Stimulated activated naive B cell treated with anti-CD40 and anti-IgM and Interleukin-4, amounts not matched to agents 10 μg/mL and 1 μg/mL and 100 μg/mL, for 72 hours (primary cell): ENCODE results near the gene MAP2K6.
A peak's percentile ranks its signal among the peaks of the same experiment; 100 is the strongest.

Source experiments
- ATAC-seq, 2 donors: fragments of 150-1000 bp; cut with Tn5 transposase; replicated peaks; 2 replicates each; pipeline ENCODE4 v1.10.0; 2021; ENCODE audit warnings: moderate library complexity in 1 of 2
- DNase-seq: peaks from one replicate; pipeline ENCODE4 v3.0.0; 2021
- H3K27ac Mint-ChIP-seq: one replicate; pipeline ENCODE4 v1.8.0; 2022; ENCODE audit warnings: mild to moderate bottlenecking, mixed read lengths
- H3K27me3 Mint-ChIP-seq, 2 donors: one replicate each; pipeline ENCODE4 v1.8.0; 2022; ENCODE audit warnings: mixed read lengths in 2 of 2
- H3K36me3 Mint-ChIP-seq, 2 donors: one replicate each; pipeline ENCODE4 v1.8.0; 2022; ENCODE audit warnings: mixed read lengths in 2 of 2, mild to moderate bottlenecking in 1 of 2
- H3K4me1 Mint-ChIP-seq, 2 donors: one replicate each; pipeline ENCODE4 v1.8.0; 2022; ENCODE audit warnings: mixed read lengths in 2 of 2, mild to moderate bottlenecking in 1 of 2
- H3K4me3 Mint-ChIP-seq, 2 donors: one replicate each; pipeline ENCODE4 v1.8.0; 2022; ENCODE audit warnings: mild to moderate bottlenecking in 2 of 2, mixed read lengths in 2 of 2, moderate library complexity in 1 of 2
- H3K9me3 Mint-ChIP-seq, 2 donors: one replicate each; pipeline ENCODE4 v1.8.0; 2022; ENCODE audit warnings: mixed read lengths in 2 of 2, mild to moderate bottlenecking in 1 of 2

Gene MAP2K6

GRCh38 chr17:69503711-69504110 lies 89.2 kb downstream of the MAP2K6 start:
- Mint-ChIP-seq H3K4me3 (peak overlapping the region; percentile 50 to 69), H3K27ac (peak overlapping the region; percentile 92)
- peak; percentile 58 for DNase-seq

GRCh38 chr17:69505740-69506139 lies 91.2 kb downstream of the MAP2K6 start:
- H3K4me1 Mint-ChIP-seq, result peaks cover 26 to 47% of the 10 kb centered on the region in 2 donors
- H3K36me3 Mint-ChIP-seq, result peaks cover 6 to 13% of the 10 kb centered on the region in 2 donors
- DNase-seq (no peak), ATAC-seq (no peak)
- H3K9me3 Mint-ChIP-seq, result no peaks in the 10 kb centered on the region
- no peaks in the 10 kb centered on the region for H3K27me3 Mint-ChIP-seq
- H3K4me3 Mint-ChIP-seq, result no peak overlapping the region
- H3K27ac Mint-ChIP-seq, result no peak overlapping the region

More at GRCh38 chr17:69503711-69504110, 89.2 kb downstream of the MAP2K6 start:
- no peaks in the 10 kb centered on the region for H3K27me3 Mint-ChIP-seq
- H3K9me3 Mint-ChIP-seq, result no peaks in the 10 kb centered on the region
- peak; percentile 89 to 94 for ATAC-seq
- H3K36me3 Mint-ChIP-seq, result peaks cover 5% of the 10 kb centered on the region in 2 donors
- H3K4me1 Mint-ChIP-seq, result peaks cover 26 to 47% of the 10 kb centered on the region in 2 donors

- DNase-seq (no peak), ATAC-seq (no peak)
- Mint-ChIP-seq H3K4me1 (peaks cover 26 to 47% of the 10 kb centered on the region in 2 donors), H3K9me3 (no peaks in the 10 kb centered on the region), H3K27ac (no peak overlapping the region), H3K36me3 (peaks cover 6 to 16% of the 10 kb centered on the region in 2 donors), H3K4me3 (no peak overlapping the region), H3K27me3 (no peaks in the 10 kb centered on the region)
These were observed 92.0 kb downstream of the MAP2K6 start for GRCh38 chr17:69506489-69506888.

- no peak for ATAC-seq
These were observed 94.3 kb downstream of the MAP2K6 start for GRCh38 chr17:69508814-69509213.

GRCh38 chr17:69511250-69511649 lies 96.8 kb downstream of the MAP2K6 start:
- H3K9me3 Mint-ChIP-seq, result no peaks in the 10 kb centered on the region
- H3K4me3 Mint-ChIP-seq, result no peak overlapping the region
- H3K27me3 Mint-ChIP-seq, result peaks cover 0 to 10% of the 10 kb centered on the region in 2 donors
- peaks cover 4 to 11% of the 10 kb centered on the region in 2 donors for H3K4me1 Mint-ChIP-seq
- H3K36me3 Mint-ChIP-seq, result peaks cover 1 to 16% of the 10 kb centered on the region in 2 donors
- DNase-seq (no peak), ATAC-seq (no peak)
- no peak overlapping the region for H3K27ac Mint-ChIP-seq

More at GRCh38 chr17:69508814-69509213, 94.3 kb downstream of the MAP2K6 start:
- DNase-seq, result no peak
- peaks cover 6 to 17% of the 10 kb centered on the region in 2 donors for H3K36me3 Mint-ChIP-seq
- peaks cover 15 to 25% of the 10 kb centered on the region in 2 donors for H3K4me1 Mint-ChIP-seq
- no peaks in the 10 kb centered on the region for H3K9me3 Mint-ChIP-seq
- no peak overlapping the region for H3K4me3 Mint-ChIP-seq
- no peak overlapping the region for H3K27ac Mint-ChIP-seq
- no peaks in the 10 kb centered on the region for H3K27me3 Mint-ChIP-seq

- Mint-ChIP-seq H3K4me1 (peaks cover 13 to 22% of the 10 kb centered on the region in 2 donors), H3K9me3 (no peaks in the 10 kb centered on the region), H3K36me3 (peaks cover 6 to 17% of the 10 kb centered on the region in 2 donors), H3K4me3 (no peak overlapping the region), H3K27me3 (peaks cover 0 to 10% of the 10 kb centered on the region in 2 donors), H3K27ac (no peak overlapping the region)
- no peak for DNase-seq
- ATAC-seq, result no peak
These were observed 98.4 kb downstream of the MAP2K6 start for GRCh38 chr17:69512946-69513345.

GRCh38 chr17:69516225-69516624 lies 101.7 kb downstream of the MAP2K6 start:
- no peaks in the 10 kb centered on the region for H3K9me3 Mint-ChIP-seq
- ATAC-seq (no peak), DNase-seq (no peak)
- H3K27ac Mint-ChIP-seq, result no peak overlapping the region
- H3K27me3 Mint-ChIP-seq, result peaks cover 4 to 21% of the 10 kb centered on the region in 2 donors
- peaks cover 13 to 22% of the 10 kb centered on the region in 2 donors for H3K4me1 Mint-ChIP-seq
- H3K36me3 Mint-ChIP-seq, result peaks cover 8 to 27% of the 10 kb centered on the region in 2 donors
- H3K4me3 Mint-ChIP-seq, result no peak overlapping the region

GRCh38 chr17:69516911-69517310 lies 102.4 kb downstream of the MAP2K6 start:
- Mint-ChIP-seq H3K27ac (peak overlapping the region; percentile 82), H3K4me1 (peaks cover 13 to 28% of the 10 kb centered on the region in 2 donors), H3K27me3 (peaks cover 7 to 21% of the 10 kb centered on the region in 2 donors), H3K4me3 (peak overlapping the region; percentile 65 to 70), H3K9me3 (no peaks in the 10 kb centered on the region), H3K36me3 (peaks cover 9 to 31% of the 10 kb centered on the region in 2 donors)
- ATAC-seq (peak; percentile 95 to 97), DNase-seq (no peak)

GRCh38 chr17:69518951-69519350 lies 104.5 kb downstream of the MAP2K6 start:
- Mint-ChIP-seq H3K9me3 (no peaks in the 10 kb centered on the region), H3K27ac (no peak overlapping the region), H3K4me3 (no peak overlapping the region), H3K27me3 (peaks cover 8 to 21% of the 10 kb centered on the region in 2 donors), H3K36me3 (peaks cover 9 to 32% of the 10 kb centered on the region in 2 donors), H3K4me1 (peaks cover 17 to 37% of the 10 kb centered on the region in 2 donors)
- DNase-seq, result no peak
- no peak for ATAC-seq

GRCh38 chr17:69523244-69523861 lies 108.9 kb downstream of the MAP2K6 start:
- ATAC-seq (peak; percentile 63 to 76), DNase-seq (no peak)
- peaks cover 8 to 11% of the 10 kb centered on the region in 2 donors for H3K27me3 Mint-ChIP-seq
- H3K9me3 Mint-ChIP-seq, result peaks cover 0 to 3% of the 10 kb centered on the region in 2 donors
- peaks cover 10 to 47% of the 10 kb centered on the region in 2 donors for H3K36me3 Mint-ChIP-seq
- no peak overlapping the region for H3K4me3 Mint-ChIP-seq
- H3K4me1 Mint-ChIP-seq, result peaks cover 8 to 15% of the 10 kb centered on the region in 2 donors
- no peak overlapping the region for H3K27ac Mint-ChIP-seq

GRCh38 chr17:69524854-69525253 lies 110.4 kb downstream of the MAP2K6 start:
- Mint-ChIP-seq H3K9me3 (peaks cover 0 to 3% of the 10 kb centered on the region in 2 donors), H3K4me3 (no peak overlapping the region), H3K36me3 (peaks cover 6 to 43% of the 10 kb centered on the region in 2 donors), H3K27me3 (peaks cover under 1 to 4% of the 10 kb centered on the region in 2 donors), H3K27ac (no peak overlapping the region), H3K4me1 (peaks cover 8 to 15% of the 10 kb centered on the region in 2 donors)
- DNase-seq, result no peak
- no peak for ATAC-seq

GRCh38 chr17:69525920-69526841 lies 111.7 kb downstream of the MAP2K6 start:
- H3K4me1 Mint-ChIP-seq, result peaks cover 8 to 15% of the 10 kb centered on the region in 2 donors
- no peak overlapping the region for H3K4me3 Mint-ChIP-seq
- peak; percentile 51 to 55 for ATAC-seq
- DNase-seq, result no peak
- H3K9me3 Mint-ChIP-seq, result peaks cover 0 to 3% of the 10 kb centered on the region in 2 donors
- H3K36me3 Mint-ChIP-seq, result peaks cover 6 to 34% of the 10 kb centered on the region in 2 donors
- H3K27ac Mint-ChIP-seq, result no peak overlapping the region
- peaks cover 0 to 4% of the 10 kb centered on the region in 2 donors for H3K27me3 Mint-ChIP-seq

- Mint-ChIP-seq H3K27me3 (no peaks in the 10 kb centered on the region), H3K36me3 (peaks cover 8 to 32% of the 10 kb centered on the region in 2 donors), H3K9me3 (peaks cover 0 to 3% of the 10 kb centered on the region in 2 donors), H3K27ac (no peak overlapping the region), H3K4me3 (no peak overlapping the region), H3K4me1 (peaks cover 4 to 8% of the 10 kb centered on the region in 2 donors)
- ATAC-seq, result no peak
- no peak for DNase-seq
These were observed 113.5 kb downstream of the MAP2K6 start for GRCh38 chr17:69528035-69528434.

GRCh38 chr17:69533481-69534234 lies 119.2 kb downstream of the MAP2K6 start:
- H3K4me1 Mint-ChIP-seq, result no peaks in the 10 kb centered on the region
- H3K27ac Mint-ChIP-seq, result no peak overlapping the region
- H3K4me3 Mint-ChIP-seq, result no peak overlapping the region
- H3K9me3 Mint-ChIP-seq, result peaks cover 0 to 1% of the 10 kb centered on the region in 2 donors
- H3K27me3 Mint-ChIP-seq, result no peaks in the 10 kb centered on the region
- DNase-seq (no peak), ATAC-seq (no peak)
- H3K36me3 Mint-ChIP-seq, result peaks cover 13 to 20% of the 10 kb centered on the region in 2 donors
